WERI-Rb-1 (cell line): ENCODE results near the gene ZDHHC13.

Experiments
- DNase-seq: peaks from one replicate; pipeline ENCODE4 v3.0.0-alpha.2; 2020
- H3K27ac ChIP-seq: fragments of 250-450 bp; sonication (Bioruptor Pico); 2 replicates; pipeline ENCODE4 v1.5.1; 2020; ENCODE audit warnings: mild to moderate bottlenecking, moderate library complexity
- H3K27me3 ChIP-seq: fragments of 250-450 bp; sonication (Bioruptor Pico); 2 replicates; pipeline ENCODE4 v1.5.1; 2021; ENCODE audit warnings: mild to moderate bottlenecking, low read depth, moderate library complexity; ENCODE audit not compliant: insufficient read depth, severe bottlenecking
- H3K36me3 ChIP-seq: fragments of 250-450 bp; sonication (Bioruptor Pico); 2 replicates; pipeline ENCODE4 v1.5.1; 2020; ENCODE audit warnings: mild to moderate bottlenecking, moderate library complexity
- H3K4me3 ChIP-seq: 2 replicates; pipeline ENCODE4 v1.5.1; 2011; ENCODE audit warnings: low read depth, mild to moderate bottlenecking, control low read depth, low read length
- H3K9me3 ChIP-seq: fragments of 250-450 bp; sonication (Bioruptor Pico); 2 replicates; pipeline ENCODE4 v1.5.1; 2021; ENCODE audit warnings: mild to moderate bottlenecking, moderate library complexity; ENCODE audit not compliant: severe bottlenecking
- TF ChIP-seq, protein P1 (sequence below): IDR thresholded peaks from 2 replicates; pipeline ENCODE4 v1.5.1; 2011; ENCODE audit warnings: low read depth, mild to moderate bottlenecking, control low read depth, inconsistent platforms, low read length

Gene ZDHHC13

DNA sequence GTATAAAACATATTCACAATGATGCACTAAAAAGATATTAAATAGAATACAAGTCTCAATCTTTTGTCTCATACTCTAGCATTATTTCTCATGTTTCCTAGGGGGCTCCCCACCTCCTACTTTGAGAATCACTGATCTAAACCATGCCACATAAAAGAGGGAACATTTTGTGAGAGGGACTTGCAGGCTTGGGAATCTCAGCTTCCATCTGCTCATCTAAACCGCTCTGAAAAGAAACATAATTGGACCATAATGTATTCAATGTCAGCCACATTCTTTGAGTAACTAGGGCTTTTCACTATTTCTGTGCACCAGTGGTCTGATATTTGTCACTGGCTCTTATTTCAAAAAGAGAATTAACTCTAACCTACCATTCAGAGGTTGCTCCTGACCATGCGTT is 91.2 kb downstream of the ZDHHC13 start:
- Histone ChIP-seq H3K36me3 (no peaks in the 10 kb centered on the region), H3K9me3 (no peaks in the 10 kb centered on the region), H3K4me3 (no peak overlapping the region), H3K27me3 (no peaks in the 10 kb centered on the region), H3K27ac (no peak overlapping the region)
- no peak for DNase-seq
- TF ChIP-seq, protein P1, sequence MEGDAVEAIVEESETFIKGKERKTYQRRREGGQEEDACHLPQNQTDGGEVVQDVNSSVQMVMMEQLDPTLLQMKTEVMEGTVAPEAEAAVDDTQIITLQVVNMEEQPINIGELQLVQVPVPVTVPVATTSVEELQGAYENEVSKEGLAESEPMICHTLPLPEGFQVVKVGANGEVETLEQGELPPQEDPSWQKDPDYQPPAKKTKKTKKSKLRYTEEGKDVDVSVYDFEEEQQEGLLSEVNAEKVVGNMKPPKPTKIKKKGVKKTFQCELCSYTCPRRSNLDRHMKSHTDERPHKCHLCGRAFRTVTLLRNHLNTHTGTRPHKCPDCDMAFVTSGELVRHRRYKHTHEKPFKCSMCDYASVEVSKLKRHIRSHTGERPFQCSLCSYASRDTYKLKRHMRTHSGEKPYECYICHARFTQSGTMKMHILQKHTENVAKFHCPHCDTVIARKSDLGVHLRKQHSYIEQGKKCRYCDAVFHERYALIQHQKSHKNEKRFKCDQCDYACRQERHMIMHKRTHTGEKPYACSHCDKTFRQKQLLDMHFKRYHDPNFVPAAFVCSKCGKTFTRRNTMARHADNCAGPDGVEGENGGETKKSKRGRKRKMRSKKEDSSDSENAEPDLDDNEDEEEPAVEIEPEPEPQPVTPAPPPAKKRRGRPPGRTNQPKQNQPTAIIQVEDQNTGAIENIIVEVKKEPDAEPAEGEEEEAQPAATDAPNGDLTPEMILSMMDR, result no peak

DNA sequence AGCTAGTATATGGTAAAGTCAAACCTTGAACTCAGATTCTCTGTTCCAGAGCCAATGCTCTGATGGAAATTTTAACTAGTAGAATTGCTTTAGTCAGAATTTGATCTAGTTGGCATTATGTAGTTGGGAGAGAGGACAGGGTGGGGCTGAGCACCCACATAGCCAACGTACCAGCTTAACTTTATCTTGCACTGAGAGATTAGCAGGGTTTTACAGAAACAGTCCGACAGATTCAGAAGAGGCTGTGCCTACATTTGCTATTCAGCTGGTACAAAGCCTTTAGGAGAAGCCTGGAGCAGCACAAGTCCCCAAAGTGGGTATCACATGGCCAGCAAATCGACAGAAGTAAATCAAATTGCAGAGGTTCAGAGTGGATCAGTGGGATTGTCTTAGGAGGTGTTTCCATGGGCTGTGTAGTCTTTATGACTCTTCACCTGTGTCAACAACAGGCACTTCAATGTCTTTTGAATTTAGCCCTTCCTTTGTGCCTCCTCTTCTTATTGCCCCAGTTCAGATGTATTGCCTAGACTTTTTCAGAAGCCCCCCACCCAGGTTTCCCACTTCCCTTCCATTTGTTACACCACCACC is 92.1 kb downstream of the ZDHHC13 start:
- no peaks in the 10 kb centered on the region for H3K36me3 ChIP-seq
- no peak overlapping the region for H3K27ac ChIP-seq
- no peaks in the 10 kb centered on the region for H3K9me3 ChIP-seq
- TF ChIP-seq, protein P1, result no peak
- no peak for DNase-seq
- H3K27me3 ChIP-seq, result no peaks in the 10 kb centered on the region
- no peak overlapping the region for H3K4me3 ChIP-seq

DNA sequence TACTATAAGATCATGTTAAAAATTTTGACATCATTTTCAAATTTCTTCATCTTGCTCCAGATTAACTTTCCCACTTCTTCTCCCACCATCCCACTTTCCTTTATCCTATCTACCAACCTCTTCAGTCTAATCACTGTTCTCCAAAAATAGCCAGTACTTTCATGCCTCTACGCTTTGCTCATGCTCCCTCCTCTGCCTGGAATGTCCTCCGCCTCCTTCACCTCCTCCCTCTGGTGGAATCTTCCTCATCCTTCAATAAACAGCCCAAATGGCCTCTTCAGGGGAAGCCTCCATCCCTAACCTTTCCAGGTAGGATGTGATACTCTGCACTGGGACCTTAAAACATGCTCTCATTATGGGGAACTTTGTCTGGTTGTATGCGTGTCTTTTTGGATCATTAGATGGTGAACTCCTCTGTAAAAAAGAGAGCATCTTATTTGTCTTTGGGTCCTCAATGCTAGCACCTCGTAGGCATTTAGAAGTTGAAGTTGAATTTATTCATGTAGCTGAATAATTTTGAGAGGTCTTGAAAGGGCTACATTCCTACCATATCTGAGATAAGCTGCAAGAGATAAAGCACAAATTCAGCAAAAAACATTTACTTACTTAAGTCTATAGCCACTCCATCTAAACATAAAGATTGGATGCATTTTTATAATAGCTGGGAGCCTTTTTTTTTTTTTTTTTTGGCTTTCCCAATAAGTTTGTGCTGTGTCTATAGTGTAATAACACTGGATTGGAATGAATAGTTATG is 92.8 kb downstream of the ZDHHC13 start:
- Histone ChIP-seq H3K27me3 (no peaks in the 10 kb centered on the region), H3K27ac (no peak overlapping the region), H3K36me3 (no peaks in the 10 kb centered on the region), H3K9me3 (no peaks in the 10 kb centered on the region), H3K4me3 (no peak overlapping the region)
- TF ChIP-seq, protein P1, result no peak
- no peak for DNase-seq

DNA sequence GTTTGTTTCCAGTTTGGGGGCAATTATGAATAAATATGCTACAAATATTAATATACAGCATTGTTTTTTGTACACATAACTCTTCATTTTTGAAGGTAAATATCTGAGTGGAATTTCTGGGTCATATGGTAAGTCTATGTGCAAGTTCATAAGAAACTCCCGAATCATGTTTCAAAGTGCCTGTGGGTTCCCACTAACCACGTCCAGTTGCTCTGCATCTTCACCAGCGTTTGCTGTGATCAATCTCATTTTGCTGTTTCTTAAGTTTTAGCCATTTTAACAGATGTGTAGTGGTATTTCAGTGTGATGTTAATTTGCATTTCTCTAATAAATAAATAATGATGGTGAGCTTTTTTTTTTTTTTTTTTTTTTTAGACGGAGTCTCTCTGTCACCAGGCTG is 99.1 kb downstream of the ZDHHC13 start:
- TF ChIP-seq, protein P1, result no peak
- no peak overlapping the region for H3K4me3 ChIP-seq
- no peak for DNase-seq
- no peaks in the 10 kb centered on the region for H3K9me3 ChIP-seq
- H3K36me3 ChIP-seq, result no peaks in the 10 kb centered on the region
- H3K27me3 ChIP-seq, result no peaks in the 10 kb centered on the region
- no peak overlapping the region for H3K27ac ChIP-seq

DNA sequence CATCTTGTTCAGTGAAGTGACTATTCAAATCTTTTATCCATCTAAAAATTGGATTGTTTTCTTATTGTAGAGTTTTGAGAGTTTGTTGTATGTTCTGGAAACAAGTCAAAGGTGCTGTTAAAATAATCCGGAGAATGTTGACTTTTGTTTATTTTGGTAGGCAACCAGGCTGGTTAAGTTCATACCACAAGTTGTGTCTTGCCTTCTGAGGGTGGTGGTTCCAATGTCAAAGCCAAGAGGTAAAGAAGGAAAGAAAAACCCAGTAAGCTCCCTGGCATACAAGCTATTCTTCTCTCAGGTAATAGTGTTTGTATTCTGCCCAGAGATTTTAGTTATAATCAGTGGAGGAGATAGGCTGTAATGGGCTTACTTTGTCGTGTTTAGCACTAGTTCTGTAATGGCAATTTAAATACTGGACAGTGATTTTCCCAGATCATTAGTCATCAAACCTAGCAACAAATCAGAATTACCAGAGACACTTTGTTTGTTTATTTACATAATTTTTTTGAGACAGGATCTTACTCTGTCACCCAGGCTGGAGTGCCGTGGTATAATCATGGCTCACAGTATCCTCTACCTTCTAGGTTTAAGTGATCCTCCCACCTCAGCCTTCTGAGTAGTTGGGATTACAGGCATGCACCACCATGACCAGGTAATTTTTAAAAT is 99.9 kb downstream of the ZDHHC13 start:
- TF ChIP-seq, protein P1, result no peak
- H3K27me3 ChIP-seq, result no peaks in the 10 kb centered on the region
- no peaks in the 10 kb centered on the region for H3K9me3 ChIP-seq
- H3K4me3 ChIP-seq, result no peak overlapping the region
- H3K36me3 ChIP-seq, result no peaks in the 10 kb centered on the region
- H3K27ac ChIP-seq, result no peak overlapping the region
- DNase-seq, result no peak
